Panc1 (cell line): ENCODE data around the gene BACE2.

Source experiments
- CTCF ChIP-seq: fragments of 450-650 bp; IDR thresholded peaks from 2 replicates; pipeline ENCODE4 v1.5.1; 2017; ENCODE audit warnings: mild to moderate bottlenecking
- POLR2AphosphoS5 ChIP-seq: IDR thresholded peaks from 2 replicates; pipeline ENCODE4 v1.6.1; 2012; ENCODE audit warnings: mild to moderate bottlenecking, low read depth, low read length, moderate library complexity
- REST ChIP-seq, 2 experiments: IDR thresholded peaks; 2 replicates each; pipeline ENCODE4 v1.6.1; 2011 to 2012; ENCODE audit warnings: low read depth in 2 of 2, control low read depth in 1 of 2, low read length in 1 of 2, mild to moderate bottlenecking in 1 of 2, moderate library complexity in 1 of 2; ENCODE audit not compliant: insufficient read depth in 1 of 2
- SIN3A ChIP-seq: IDR thresholded peaks from 2 replicates; pipeline ENCODE4 v1.6.1; 2012; ENCODE audit warnings: low read depth, mild to moderate bottlenecking, low read length, moderate library complexity, borderline replicate concordance; ENCODE audit not compliant: insufficient read depth
- TCF7L2 ChIP-seq: IDR thresholded peaks from 2 replicates; pipeline ENCODE4 v1.6.1; 2011; ENCODE audit warnings: mild to moderate bottlenecking, low read depth, low read length, inconsistent platforms

DNA sequence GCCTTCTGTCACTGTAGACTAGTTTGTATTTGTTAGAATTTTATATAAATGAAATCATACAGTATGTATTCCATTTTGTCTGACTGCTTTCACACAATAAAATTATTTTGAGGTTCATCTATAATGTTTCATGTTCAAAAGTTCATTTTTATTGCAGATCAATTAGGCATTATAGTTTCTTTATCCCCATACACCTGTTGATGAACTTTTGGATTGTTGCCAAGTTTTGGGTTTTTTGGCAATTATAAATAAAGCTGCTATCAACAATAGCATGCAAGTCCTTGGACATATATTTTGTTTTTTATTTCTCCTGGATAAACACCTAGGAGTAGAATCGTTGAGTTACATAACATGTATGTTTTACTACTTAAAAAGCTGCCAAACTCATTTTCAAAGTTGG is 101.6 kb downstream of the BACE2 start:
- TF ChIP-seq CTCF (no peak), POLR2AphosphoS5 (no peak), TCF7L2 (no peak), SIN3A (no peak), REST (IDR thresholded peaks at IDR 0.05; ENCODE audit: insufficient read depth in 1 of 2, low read depth in 2 of 2, low read length in 1 of 2) (no peak)
